GM18508 (cell line): ENCODE results near the gene RIIAD1.

Source experiments
- ATAC-seq: cut with Tn5 transposase; IDR thresholded peaks from one replicate; pipeline ENCODE4 v1.9.1; 2021; ENCODE audit warnings: moderate number of reproducible peaks; ENCODE audit not compliant: insufficient read depth, unreplicated experiment

RIIAD1 gene

DNA sequence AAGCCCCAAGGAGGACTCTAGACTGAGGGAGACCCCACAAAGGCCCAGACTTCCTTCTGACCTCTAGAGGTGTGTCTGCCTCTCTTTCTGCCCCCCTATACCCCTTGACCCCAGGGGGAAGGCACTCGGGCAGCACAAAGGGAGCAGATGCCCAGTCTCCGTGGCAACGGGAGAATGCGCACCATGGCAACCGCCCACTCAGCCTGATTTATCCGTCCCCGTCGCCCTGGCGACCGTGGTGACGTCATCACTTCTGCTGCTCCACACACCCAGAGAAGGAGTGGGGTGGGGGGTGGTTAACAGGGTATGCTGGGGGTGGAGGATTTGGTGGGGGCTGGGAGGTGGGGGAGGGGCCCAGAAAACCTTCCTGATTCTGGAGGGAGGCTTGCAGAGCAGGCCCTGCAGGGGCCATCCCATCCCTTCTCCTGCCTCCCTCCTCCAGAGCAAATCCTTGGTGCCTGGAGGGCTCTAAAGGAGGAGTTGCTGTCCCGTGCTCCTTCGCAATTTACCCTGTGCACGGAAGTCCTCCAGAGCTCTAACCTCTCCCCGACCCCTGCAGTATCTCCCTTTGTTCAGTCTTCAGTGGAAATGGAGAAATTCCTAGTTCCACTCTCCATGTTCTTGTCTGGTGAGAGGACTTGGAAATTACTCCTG is 11.0 kb upstream of the RIIAD1 start:
- no peak for ATAC-seq

DNA sequence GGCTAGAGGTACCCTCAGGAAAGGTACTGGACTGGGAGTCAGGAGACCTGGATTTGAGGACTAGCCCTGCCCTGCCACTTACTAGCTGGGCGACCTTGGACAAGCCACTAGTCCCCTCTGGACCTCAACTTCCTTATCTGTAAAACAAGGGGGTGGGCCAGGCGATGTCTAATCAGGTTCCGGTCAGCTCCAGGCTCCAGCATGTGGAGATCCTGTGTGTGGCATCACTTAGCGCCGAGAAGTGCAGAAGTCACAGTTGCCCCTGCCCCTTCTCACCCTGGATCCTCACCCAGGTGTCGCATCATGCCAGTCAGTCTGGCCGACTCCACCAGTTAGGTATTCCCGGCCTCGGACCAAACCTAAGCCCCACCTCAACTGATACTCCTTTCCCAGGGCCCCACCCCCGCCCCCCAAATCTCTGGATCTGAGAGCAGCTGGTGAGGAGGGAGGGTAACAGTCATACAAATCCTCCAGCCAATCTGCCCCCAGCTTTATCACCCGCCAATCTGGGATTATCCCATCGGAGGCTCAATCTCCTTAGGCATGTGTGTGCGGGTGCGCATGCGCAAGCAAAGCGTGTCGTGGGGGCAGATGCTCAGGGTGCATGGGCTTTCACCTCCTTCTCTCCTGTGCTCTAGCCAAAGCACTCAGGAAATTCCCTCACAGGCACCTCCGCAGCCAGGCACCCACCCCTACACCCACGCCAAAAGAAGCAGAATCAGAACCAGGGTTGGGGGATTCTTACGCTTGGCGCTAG is 10.1 kb upstream of the RIIAD1 start:
- ATAC-seq = no peak

DNA sequence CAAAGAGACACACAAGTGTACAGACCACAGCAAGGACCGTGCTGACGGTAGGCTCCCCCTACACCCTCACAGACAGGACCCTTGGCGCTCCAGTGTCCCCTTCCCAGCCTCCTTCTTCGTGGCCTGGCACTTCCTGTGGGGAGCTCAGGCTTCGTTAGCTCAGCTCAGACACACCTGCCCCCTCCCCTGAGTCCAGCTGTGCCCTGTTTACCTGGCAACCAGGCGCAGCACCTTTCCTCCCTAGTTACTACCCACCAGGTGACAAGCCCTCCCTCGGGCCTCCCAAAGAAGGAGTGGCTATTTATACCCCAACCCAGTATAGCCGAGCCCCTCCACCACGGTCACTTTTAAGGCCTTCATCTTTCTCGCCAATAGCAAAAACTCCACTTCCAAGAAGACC is 9.4 kb upstream of the RIIAD1 start:
- no peak for ATAC-seq

DNA sequence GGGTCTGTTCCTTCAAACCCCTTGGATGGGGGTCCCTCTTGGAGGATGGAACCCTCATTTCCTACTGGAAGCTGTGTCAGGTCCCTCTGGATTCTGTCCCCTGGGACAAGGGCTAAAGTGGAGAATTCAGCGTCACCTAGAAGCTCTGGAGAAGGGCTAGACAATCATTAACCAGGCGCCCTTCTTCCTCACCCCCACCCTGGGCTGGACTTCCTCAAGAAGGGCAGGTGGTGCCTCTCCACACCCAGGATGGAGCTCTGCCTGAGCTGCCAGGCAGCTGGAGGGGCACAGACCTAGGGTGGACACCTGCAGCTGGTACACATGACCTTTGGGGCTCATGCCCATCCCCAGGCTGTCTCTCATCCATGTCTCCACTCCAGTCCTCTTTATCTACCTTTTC is 8.3 kb upstream of the RIIAD1 start:
- ATAC-seq = no peak

DNA sequence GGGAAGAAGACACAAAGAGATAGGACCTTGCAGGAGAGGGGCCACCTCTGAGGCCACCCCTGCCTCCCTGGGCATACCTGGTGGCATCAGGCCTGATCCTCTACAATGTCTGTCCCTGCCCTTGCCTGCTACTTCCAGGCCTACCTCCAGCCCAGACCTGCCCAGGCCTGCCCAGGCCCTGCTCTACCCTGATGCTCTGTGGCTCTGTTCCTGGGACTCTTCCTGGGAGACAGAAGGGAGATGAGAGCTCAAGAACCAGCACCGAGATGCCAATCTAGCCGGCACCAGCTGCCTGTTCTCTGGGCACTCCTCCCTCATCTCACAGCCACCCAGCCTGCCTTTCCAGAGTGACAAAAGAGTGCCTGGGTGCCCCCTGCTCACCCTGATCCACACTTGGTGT is 7.4 kb upstream of the RIIAD1 start:
- no peak for ATAC-seq

DNA sequence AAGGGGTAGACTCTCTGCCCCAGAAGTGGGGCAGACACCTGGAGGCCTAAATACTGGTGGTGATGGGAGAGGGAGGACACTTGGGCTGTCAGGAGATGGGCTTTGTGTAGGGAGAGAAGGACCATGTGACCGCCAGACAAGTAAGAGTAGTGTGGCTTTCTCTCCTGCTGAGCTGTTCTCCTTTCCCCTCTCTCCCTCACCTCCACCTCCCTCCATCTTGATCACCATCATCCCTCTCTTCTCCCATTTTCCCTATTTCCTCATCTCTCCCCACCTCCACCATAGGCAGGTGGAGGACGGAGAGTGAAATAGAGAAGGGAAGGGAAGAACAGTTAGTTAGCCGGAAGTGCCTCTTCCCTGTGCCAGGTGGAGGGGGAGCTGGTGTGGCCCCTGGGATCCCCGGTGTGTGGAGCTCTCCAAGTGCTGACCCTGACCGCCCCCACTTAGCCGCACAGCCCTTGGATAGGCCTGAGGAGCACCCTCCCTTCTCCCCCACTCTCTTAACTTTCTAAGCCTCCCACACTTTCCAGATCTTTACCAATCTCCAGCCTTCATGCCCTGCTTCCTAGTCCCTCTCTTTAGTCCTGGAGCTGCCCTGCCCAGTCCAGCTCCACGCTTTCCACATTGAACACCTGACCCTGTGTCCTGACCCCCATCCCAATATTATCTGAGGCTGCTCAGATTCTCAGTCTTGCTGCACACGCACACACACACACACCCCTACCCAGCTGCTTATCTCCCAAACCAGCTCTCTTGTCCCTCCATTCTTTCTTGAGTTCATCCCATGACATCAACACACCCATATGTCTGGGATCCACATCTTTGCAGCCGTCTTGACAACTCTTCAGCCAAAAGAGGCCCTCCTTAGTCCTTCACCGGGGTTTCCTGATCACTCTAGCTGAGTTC is 6.2 kb upstream of the RIIAD1 start:
- no peak for ATAC-seq

DNA sequence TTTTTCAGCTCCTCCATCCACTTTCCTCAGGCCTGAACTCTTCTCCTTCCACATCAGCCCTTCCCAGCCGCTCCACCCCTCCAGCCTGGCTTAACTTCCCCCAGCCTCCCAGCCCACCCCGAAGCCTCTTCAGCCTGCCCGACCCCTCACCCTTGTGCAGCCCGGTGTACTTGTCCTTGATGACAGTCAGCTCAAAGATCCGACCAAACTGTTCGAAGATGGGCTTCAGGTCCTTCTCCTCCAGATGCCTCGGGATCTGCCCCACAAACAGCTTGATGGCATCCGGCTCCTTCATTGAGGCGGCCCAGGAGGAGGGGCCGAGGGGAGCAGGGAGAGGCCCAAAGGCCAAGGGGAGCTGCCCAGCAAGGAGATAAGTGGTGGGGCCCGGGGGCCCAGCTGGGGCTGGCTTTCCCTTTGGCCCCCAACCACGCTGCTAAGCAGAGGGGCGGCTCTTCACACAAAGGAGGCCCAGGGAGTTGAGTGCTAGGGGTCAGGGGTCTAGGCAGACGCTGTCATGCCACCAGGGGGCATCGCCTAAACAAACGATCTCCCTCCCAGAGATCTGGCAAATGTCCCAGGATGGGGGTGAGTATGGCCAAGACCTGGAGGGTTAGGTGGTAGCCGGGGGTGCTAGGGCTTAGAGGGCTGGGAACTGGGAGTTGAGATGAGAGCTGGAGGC is 5.5 kb upstream of the RIIAD1 start:
- ATAC-seq = no peak

DNA sequence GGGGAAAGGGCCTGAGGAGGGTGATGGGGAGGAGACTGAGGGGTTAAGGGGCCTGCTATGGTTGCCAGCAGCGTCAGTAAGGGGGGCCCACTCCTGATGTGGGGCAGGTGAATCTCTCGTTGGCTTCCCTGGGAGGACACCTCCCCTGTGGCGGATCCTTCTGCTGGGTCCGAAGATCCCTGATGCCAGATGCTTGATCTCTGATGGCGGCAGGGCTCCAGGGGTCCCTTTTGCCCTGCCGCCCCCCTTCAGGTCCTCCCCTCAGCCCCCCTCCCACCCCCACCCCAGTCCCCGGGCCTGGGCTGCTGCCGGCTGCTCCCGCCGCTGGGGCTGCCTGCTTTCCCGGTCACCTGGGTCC is 4.9 kb upstream of the RIIAD1 start:
- no peak for ATAC-seq

DNA sequence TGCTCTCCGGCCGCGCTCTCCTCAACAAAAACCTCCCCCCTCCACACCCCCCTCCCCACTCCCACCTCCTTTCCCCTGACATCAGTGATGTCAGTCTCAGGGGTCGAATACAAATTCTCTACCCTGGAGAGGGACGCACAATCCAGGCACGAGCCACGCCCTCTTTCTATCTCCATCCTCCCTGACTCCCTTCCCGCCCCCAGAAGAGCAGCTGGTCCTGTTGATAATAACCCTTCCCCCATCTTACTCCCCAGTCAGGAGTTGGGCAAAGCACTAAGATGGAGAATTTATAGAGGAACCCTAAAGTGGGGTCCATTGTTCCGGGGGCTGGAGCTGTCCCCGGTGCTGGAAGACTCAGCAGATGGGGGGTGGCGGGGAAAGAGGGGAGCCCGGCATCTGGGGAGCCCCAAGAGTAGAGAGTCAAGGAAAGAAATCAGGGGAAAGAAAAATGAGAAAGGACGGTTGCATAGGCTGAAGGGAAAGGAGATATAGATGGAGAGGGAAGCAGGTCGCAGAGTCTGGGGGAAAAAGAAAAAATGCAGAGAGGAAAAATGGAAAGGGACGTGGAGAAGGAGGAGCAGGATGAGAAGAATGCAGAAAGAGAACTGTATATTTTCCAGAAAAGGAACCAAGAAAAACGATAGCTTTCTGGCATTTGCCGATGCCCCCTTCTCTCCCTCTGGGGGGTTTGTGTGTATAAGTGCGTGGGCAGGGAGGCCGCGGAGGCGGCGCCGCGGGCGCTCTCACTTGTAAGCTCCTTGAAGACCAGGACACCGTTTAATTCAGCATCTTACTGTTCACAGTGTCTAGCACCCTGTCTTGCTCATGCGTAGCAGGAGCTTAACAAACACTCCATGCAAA is 4.3 kb upstream of the RIIAD1 start, which contains the start of gene CELF3:
CELF3 (minus strand) TSS at position 33 of the 861 bp plus-strand sequence. CDS start 783 bp downstream, outside the sequence.
- no peak for ATAC-seq

DNA sequence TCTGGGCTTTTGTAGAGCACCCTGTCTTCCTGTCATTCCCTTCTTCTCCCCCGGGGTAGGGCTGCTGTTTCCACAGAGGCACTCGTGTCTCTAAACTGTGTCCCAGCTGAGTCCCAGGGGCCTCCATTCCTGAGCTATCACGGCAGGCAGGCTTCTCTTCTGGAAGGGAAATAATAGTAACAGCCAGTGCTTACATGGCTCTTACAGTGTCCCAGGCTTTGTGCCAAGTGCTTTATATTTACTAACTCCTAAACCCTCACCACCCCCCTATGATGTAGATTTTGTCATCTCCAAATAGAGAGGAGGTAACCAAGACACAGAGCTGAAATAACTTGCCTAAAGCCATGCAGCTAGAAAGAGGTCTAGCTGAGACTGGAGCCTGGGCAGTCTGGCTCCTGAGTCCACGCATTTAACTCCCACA is 3.3 kb upstream of the RIIAD1 start:
- no peak for ATAC-seq

DNA sequence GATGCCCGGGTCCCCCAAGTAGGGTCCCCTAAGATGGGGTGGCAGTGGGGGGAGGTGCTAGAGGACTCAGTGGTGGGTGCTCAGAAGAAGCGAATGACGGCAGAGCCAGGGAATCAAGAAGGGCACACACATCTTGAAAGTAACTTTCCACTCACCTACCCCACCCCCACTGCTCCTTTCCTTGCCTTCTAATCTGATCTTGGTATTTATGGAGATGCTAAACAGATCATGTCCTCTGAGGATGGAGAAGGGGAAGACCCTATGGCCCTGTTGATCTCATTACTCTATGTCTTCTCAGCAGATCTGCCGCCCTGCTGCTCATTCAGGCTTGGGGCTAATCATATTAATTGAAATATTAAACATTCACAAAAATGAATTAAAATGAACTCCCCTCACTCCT is 2.7 kb upstream of the RIIAD1 start:
- ATAC-seq = no peak

DNA sequence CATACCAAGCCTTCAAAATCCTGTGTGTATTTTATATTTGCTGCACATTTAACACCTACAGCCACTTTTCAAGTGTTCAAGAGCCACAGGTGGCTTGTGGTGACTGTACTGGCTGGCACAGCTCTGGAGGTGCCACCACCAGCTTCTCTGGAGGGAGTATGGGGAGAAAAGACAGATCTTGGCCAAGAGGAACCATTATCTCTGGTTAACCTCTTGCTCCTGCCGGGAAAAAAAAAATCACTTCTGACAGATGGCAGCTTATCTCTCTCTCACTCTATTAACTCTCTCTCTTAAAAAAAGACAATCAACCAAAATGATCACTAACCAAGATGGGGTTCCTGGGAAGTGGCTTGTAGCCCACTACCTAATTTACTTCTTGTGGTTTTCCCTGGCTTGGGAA is 1.2 kb upstream of the RIIAD1 start:
- ATAC-seq = no peak

DNA sequence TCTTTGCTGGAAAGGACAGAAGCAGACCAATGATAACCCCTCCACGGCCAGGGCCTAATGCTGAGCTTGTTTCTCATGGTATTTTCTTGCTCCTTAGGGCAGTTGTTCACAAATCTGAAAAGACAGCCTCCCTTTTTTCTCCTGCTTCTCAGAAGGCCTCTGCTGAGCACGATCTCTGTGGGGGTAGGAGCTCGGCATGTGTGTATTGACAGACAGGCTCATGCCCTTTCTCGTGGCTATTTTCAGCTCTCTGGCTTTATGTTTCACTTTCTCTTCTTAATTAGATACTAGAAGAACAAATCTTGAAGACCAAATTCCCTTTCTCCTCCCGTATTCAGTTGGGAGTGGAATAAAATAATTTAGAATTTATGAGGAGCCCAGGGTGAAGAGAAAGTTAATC is 768 bp upstream of the RIIAD1 start:
- no peak for ATAC-seq

DNA sequence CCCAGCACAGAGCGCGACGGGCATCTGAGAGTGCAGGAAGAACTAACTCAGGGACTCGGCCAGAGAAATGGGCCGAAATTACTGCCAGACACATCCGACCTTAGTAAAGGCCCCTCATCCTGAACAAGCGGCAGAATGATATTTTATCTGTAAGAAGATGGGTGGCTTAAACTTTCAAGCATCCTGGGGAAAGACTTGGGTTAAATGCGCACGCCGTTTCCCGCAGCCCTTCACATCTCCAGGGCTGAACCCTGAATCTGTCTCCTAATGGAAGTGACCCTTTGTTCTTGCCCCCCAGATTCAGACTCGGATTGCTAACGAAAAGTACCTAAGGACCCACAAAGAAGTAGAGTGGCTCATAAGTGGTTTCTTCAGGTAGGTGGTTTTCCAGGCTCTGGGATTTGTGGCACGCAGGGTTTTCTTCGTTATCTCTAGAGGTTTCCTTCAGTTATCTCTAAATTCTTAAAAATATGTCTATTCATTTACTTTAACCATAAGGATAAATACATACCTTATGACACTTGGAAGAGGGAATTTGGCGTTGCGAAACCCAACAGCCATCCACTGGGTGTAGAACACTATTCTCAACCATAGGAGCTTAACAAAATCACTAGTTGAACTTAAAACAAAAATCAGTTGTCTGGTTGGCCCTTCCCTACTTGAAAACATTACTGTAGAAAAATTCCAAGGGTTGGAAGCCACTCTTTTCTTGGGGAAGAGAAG is 627 bp downstream of the RIIAD1 start:
- no peak for ATAC-seq

DNA sequence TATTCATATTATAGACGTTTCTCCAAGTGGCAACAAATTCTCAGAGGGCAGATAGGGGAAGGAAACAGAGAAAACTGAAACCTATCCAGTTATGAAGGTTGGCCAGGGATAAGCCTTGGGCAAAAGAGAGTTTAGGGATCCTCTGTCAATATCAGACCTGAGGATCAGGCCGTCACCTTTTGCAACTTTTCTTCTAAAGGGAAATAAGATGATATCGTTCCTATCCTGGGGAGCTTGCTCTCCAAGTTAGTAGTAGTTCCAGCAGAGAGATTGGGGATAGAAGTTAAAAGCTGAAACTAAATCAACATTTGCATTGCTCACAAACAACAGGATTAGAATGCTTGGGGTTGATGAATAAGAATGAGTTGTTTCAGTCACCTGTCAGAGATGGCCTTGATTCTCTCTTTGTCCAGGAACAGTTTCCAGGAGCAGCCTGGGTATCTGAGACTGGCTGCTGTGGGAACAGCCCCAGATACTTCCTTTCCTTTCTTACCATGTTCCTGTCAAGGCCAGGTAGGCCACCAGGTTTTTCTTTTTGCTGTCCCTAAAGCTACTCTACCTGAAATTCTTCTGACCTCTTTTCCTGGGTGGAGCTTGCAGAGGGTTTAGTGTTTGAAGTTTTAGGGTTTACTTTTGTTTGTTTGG is 2.5 kb downstream of the RIIAD1 start:
- no peak for ATAC-seq

DNA sequence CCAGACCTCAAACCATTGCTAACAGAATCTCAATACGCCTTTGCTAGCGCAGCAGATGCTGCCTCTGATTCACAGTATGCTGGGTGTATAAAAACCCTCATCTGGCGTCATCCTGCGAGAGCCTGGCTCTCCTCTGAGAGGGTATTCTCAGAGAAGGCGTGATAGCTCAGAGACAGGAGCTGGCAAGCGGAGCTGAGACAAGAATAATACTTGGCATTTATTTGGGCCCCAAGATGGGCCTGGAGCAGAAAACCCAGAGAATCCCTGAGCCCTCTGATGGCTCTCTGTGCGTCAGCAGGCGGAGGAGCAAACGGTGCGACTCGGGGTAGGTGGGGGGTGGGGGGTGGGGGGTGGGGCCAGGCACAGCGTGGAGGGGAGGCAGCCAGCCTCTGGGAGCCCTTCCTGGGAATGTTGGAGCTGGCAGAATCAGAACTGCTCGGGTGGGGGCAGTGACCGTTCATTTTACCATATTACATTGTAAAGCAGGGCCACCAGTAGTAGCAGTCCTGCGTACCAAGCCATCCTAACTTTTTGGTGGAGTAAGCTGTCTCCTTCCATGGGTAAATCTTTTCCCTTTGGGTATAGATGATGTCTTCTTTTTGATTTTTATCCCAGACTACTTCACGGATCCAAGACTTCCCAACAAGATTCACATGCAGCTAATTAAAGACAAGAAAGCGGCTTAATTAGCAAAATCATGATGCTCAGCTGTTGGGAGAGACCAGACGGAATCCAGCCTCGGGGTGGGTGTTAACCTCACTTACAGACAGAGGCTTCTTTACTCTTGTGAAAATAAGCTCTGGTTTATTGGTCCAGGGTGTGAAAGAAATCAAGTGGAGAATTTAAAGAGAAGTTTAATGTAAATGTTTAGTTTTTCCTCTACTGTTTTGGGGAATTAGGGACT is 7.1 kb downstream of the RIIAD1 start:
- ATAC-seq = no peak

DNA sequence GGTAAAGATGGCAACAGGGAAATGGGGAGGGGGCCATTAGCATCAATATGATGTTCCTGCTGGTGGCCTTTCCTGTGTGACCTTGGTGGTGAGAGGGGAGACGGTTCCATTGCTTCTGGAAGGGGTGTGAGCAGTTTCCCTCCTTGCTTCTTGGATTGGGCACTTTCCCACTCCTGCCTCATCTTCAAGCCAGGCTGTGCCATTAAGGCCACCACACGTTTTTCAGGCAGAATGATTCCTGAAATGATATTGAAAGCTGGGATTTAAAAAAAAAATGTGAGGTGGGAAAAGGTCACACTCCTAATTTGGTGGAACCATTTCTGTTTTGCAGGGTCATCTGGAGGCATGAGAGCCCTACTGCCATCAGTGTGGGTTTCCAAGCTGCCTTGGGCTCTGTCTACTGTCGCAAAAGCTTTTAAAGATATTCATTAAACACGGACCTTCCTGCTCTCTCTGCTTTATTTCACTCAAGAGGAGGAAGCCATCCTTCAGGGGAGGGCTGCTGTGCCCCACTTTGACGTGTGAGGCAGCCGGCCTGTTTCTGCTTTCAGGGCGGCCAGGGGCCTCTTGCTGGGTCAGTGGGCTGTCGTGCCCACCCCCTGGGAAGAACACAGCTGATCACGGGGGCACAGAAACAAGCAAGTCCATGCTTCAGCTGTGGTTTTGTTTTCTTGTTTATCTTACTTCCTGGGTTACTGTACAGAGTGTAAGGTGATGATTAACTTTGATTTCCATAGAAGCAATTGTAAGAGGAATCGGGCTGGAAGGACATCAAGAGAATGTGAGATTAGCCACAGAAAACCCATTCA is 8.0 kb downstream of the RIIAD1 start:
- ATAC-seq = no peak
